ACHN (cell line): ENCODE measurements around the gene CLCNKA.

Source experiments
- DNase-seq: peaks from one replicate; pipeline ENCODE4 v3.0.0-alpha.2; 2015
- in situ Hi-C: cut with HindIII; loops from 2 replicates; pipeline ENCODE4 v1.10.0; 2017; ENCODE audit warnings: low sequenced_read_pairs, low pct_ligation_motif_present, low pct_unique_long_range_greater_than_20kb

The CLCNKA gene

DNA sequence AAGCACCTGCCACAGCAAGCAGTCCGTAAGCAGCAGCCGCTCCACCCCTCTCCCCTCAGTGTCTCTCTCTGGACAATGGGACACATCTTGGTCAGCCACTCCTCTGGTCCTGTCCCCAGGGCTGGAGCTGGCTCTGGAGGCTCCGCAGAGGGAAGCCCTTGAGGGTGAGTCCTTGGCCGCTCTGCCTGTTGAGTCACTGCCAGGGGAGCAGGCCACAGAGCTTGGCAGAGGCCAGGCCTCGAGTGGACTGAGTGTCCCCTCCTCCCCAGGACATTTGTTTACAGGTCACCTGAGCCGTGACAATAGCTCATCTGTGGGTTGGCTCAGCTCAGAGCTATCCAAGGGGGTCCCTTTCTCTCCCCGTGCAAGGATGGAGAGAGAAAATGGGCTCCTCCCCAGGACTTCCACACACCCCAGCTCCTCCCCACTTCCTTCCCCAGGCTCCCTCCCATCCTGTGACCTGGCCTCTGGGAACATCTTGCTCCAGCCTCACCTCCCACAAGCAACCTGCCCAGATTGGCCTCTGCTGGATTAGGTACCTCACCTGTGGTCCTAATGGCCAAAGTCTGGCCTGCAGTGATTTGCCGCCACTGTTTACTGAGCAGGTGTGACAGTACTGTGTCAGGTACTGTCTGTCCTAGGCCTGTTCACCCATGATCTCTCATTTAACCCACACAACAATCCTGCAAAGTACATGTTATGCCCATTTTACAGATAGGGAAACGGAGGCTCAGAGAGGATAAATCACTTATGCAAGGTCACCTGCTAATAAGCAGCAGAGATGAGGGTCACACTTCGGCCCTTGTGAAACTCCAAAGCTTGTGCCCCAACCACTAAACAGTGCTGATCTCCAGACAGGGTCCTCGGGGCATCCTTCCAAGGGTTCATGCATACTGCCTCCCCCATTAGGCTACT lies 46.8 kb downstream of the CLCNKA start:
- in situ Hi-C loops, result no loop called here
- DNase-seq, result peak; percentile 12

- DNase-seq, result no peak
- in situ Hi-C loops, result no loop called here
Measured at GRCh38 chr1:16070640-16071355, 49.0 kb downstream of the CLCNKA start.

GRCh38 chr1:16071614-16072013 lies 49.8 kb downstream of the CLCNKA start:
- DNase-seq, result no peak
- in situ Hi-C loops, result no loop called here

GRCh38 chr1:16072095-16072494 lies 50.3 kb downstream of the CLCNKA start:
- in situ Hi-C loops, result no loop called here

GRCh38 chr1:16072616-16073484 lies 51.0 kb downstream of the CLCNKA start:
- in situ Hi-C loops, result no loop called here
- peak; percentile 19 for DNase-seq

More at GRCh38 chr1:16072095-16072494, 50.3 kb downstream of the CLCNKA start:
- no peak for DNase-seq

- DNase-seq, result peak; percentile 35
- in situ Hi-C loops, result no loop called here
Measured at GRCh38 chr1:16073490-16074119, 51.8 kb downstream of the CLCNKA start, which contains the start of gene FAM131C. Gene FAM131C (minus strand): TSS chr1:16073651. CDS start chr1:16073442, 209 bp downstream.

- in situ Hi-C loops, result no loop called here
- DNase-seq, result no peak
Measured at GRCh38 chr1:16074217-16074616, 52.4 kb downstream of the CLCNKA start.

DNA sequence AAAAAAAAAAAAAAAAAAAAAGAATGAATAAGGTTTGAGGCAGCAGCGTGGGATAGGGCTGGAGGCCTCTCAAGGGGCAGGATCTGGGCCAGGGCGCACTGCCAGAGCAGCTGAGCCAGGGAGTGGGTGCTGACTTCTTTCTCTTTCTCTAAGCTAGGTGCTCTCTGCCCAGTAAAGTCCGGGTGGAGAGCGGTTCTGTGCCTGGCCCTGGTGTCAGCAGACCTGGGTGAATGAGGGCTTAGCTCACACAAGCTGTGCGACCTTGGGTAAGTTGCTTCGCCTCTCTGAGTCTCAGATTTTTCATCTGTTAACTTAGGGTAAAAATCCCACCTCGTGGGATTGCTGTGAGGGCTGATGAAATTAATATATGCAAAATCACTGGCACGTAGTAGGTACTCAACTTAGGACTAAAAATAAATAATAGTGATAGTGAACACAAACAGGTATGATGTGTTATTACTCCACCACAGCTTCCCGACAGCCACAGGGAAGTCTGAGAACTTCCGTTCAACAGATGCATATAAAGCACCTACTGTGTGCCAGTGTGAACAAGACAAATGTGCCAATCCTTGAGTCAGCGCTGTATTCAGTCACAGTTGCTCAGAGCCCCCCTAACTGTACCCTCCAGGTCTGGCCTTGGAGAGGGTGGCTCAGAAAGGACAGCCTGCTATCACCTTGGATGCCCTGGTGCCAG lies 53.6 kb downstream of the CLCNKA start:
- in situ Hi-C loops, result no loop called here

DNA sequence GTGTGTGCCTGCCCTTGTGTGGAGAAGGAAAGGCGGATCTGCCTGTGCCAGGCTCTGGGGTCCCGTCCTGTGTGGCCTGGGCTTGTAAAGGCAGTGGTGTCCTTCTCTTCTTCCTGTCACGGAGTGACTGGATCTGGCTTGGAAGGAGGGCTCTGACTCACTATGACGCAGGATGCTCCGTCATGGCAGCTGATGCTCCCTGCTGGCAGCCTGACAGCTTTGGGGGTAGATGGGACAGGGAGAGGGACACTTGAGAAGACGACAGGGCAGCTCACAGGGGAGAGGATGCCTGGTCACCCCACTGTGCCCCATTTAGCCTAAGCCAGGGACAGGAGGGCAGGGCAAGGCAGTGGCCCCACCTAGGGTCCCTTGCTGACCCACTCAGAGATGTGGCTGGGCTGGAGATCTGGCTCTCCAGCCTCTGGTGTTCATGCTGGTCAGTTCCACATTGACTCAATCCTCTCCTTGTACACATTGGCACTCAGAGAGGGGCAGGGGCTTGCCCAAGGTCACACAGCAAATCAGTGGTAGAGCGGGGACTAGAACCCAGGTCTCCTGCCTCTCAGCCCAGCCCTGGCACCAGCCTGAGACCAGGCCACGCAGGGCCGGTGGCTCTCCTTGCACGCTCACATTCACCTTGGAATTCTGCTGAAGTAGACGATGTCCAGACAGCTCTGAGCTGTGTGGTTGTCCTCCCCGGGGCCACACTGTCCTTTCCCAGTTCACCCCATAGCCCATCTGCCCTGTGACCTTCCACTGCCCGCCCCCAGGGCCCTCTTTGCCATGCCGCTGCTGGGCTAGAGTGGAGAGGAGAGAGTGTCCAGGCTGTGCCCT lies 54.4 kb downstream of the CLCNKA start:
- peak; percentile 87 for DNase-seq
- in situ Hi-C loops, result no loop called here

More for the DNA sequence above, 53.6 kb downstream of the CLCNKA start:
- peak; percentile 79 for DNase-seq

DNA sequence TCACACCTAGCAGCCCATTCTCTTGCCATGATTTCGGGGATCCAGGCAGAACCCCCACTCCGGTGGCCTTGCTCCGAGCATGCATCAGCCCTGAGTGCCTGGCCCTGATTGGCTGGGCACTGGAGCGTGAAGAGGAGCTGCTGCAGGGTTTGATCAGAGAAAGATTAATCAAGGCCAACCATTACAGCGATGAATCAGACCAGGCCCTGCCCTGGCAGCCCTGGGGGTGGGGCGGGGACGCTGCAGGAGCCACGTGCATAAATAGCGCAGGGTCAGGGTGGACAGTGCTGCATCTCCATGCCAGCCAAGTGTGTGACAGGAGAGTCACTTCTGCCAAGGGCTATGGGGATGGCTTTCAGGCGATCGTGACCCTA lies 55.0 kb downstream of the CLCNKA start:
- in situ Hi-C loops, result no loop called here
- peak; percentile 91 for DNase-seq

DNA sequence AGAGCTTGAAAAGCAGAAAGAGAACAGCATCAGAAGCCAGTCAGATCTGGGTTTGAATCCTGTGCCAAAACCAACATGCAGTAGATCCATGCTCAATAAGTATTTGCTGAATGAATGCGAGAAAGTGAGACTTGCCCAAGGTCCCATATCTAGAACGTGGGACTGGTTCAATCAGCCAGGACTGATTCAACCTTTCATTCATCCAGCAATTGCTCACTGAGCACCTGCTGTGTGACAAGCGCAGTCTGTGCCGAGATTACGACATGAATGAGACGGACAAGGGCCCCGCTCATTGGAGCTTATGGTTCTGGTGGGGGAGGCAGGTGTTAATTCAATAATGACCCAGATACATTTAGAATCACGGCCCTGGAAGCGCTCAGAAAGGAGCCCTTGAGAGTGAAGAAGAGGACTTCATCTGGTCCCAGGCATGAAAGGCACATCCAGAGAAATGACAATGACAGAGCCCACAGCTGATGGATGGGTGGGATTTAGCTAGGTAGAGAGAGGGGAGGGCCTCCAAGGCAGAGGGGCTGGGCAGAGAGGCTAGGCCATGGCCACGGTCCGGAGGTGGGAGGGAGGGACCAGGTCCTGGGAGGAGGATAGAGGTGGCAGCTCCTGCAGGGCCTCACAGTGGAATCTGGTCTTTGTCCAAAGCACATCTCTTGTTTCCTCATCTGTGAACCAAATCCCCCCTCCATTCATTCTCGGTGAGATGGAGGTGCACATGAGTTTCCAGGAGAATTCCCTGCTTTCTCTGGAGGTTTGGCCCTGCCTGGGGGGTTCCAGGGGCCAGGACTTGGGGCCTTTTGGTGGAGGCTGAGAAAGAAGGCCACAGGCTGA lies 55.8 kb downstream of the CLCNKA start:
- DNase-seq, result peak; percentile 4
- in situ Hi-C loops, result no loop called here

GRCh38 chr1:16078925-16079656 lies 57.3 kb downstream of the CLCNKA start:
- DNase-seq, result peak; percentile 74
- in situ Hi-C loops, result no loop called here

GRCh38 chr1:16080422-16081150 lies 58.8 kb downstream of the CLCNKA start:
- DNase-seq, result no peak
- in situ Hi-C loops, result no loop called here

- in situ Hi-C loops, result no loop called here
- DNase-seq, result no peak
Measured at GRCh38 chr1:16081636-16082035, 59.8 kb downstream of the CLCNKA start.
